Measurements from ENCODE around the gene SON.

SON gene

GRCh38 chr21:33543505-33544129, 779 bp downstream of the SON start:
- peak; percentile 48 for DNase-seq (ENCODE audit: low read depth)

DNA sequence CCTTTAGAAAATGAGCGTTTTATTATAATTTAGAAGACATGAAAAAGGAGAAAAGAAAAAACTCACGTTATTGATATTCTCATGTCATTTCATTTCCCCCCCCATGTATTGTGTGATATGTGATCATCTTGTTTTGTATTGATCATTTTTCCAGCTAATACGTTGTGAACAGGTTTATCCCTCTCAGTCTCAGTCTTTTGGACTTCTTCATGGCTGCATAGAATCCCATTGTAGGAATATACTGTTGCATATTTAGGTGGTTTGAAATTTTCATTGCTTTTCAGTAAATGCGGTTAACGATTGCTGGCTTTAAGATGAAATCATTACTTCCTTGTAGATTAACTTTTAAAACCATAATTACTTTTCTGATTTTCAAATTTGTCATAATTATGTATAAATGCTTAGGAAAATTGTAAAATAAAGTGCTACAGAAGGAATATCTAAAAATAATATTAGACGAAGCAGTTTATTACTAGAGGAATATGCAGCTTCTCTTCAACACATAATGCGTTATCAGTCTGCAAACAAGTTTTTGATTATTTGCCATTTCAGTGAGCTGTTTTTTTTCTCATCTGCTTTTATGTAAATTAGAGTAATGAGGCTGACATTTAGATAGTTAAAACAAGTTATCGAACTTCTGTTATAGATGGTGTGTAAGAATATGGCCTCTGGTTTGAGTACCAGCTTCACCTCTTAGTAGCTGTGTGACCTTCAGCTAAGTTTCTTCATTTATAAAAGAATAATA, 1.8 kb downstream of the SON start:
- DNase-seq (ENCODE audit: low read depth): no peak

GRCh38 chr21:33546086-33546485, 3.2 kb downstream of the SON start:
- no peak for DNase-seq (ENCODE audit: low read depth)

DNA sequence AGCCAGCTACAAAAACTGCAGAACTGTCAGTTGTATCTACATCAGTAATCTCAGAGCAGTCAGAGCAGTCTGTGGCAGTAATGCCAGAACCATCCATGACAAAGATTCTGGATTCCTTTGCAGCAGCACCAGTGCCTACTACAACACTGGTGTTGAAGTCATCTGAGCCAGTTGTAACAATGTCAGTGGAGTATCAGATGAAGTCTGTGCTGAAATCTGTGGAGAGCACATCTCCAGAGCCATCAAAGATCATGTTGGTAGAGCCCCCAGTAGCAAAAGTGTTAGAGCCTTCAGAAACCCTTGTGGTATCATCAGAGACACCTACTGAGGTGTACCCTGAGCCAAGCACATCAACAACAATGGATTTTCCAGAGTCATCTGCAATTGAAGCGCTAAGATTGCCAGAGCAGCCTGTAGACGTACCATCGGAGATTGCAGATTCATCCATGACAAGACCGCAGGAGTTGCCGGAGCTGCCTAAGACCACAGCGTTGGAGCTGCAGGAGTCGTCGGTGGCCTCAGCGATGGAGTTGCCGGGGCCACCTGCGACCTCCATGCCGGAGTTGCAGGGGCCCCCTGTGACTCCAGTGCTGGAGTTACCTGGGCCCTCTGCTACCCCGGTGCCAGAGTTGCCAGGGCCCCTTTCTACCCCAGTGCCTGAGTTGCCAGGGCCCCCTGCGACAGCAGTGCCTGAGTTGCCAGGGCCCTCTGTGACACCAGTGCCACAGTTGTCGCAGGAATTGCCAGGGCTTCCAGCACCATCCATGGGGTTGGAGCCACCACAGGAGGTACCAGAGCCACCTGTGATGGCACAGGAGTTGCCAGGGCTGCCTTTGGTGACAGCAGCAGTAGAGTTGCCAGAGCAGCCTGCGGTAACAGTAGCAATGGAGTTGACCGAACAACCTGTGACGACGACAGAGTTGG, 7.3 kb downstream of the SON start:
- DNase-seq (ENCODE audit: low read depth): no peak

DNA sequence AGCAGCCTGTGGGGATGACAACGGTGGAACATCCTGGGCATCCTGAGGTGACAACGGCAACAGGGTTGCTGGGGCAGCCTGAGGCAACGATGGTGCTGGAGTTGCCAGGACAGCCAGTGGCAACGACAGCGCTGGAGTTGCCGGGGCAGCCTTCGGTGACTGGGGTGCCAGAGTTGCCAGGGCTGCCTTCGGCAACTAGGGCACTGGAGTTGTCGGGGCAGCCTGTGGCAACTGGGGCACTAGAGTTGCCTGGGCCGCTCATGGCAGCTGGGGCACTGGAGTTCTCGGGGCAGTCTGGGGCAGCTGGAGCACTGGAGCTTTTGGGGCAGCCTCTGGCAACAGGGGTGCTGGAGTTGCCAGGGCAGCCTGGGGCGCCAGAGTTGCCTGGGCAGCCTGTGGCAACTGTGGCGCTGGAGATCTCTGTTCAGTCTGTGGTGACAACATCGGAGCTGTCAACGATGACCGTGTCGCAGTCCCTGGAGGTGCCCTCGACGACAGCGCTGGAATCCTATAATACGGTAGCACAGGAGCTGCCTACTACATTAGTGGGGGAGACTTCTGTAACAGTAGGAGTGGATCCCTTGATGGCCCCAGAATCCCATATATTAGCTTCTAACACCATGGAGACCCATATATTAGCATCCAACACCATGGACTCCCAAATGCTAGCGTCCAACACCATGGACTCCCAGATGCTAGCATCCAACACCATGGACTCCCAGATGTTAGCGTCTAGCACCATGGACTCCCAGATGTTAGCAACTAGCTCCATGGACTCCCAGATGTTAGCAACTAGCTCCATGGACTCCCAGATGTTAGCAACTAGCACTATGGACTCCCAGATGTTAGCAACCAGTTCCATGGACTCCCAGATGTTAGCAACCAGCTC, 8.2 kb downstream of the SON start:
- no peak for DNase-seq (ENCODE audit: low read depth)

DNA sequence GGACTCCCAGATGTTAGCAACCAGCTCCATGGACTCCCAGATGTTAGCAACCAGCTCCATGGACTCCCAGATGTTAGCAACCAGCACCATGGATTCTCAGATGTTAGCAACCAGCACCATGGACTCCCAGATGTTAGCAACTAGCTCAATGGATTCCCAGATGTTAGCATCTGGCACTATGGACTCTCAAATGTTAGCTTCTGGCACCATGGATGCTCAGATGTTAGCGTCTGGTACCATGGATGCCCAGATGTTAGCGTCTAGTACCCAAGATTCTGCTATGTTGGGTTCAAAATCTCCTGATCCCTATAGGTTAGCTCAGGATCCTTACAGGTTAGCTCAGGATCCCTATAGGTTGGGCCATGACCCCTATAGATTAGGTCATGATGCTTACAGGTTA, 8.8 kb downstream of the SON start:
- no peak for DNase-seq (ENCODE audit: low read depth)

GRCh38 chr21:33552093-33552998, 9.5 kb downstream of the SON start:
- no peak for DNase-seq (ENCODE audit: low read depth)

DNA sequence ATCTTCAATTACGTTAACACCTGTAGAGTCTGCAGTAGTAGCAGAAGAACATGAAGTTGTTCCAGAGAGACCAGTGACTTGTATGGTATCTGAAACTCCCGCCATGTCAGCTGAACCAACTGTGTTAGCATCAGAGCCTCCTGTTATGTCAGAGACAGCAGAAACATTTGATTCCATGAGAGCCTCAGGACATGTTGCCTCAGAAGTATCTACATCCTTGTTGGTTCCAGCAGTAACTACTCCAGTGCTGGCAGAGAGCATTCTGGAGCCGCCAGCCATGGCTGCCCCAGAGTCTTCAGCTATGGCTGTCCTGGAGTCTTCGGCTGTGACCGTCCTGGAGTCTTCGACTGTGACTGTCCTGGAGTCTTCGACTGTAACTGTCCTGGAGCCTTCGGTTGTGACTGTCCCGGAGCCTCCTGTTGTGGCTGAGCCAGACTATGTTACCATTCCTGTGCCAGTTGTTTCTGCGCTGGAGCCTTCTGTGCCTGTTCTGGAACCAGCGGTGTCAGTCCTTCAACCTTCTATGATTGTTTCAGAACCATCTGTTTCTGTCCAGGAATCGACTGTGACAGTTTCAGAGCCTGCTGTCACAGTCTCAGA, 10.3 kb downstream of the SON start:
- DNase-seq (ENCODE audit: low read depth): no peak

- DNase-seq (ENCODE audit: low read depth): no peak
Measured at GRCh38 chr21:33554236-33554981, 11.6 kb downstream of the SON start.

DNA sequence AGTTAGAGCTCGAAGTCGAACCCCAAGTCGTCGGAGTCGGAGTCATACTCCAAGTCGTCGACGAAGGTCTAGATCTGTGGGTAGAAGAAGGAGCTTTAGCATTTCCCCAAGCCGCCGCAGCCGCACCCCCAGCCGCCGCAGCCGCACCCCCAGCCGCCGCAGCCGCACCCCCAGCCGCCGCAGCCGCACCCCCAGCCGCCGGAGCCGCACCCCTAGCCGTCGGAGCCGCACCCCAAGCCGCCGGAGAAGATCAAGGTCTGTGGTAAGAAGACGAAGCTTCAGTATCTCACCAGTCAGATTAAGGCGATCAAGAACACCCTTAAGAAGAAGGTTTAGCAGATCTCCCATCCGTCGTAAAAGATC, 12.1 kb downstream of the SON start:
- no peak for DNase-seq (ENCODE audit: low read depth)

GRCh38 chr21:33557447-33557846, 14.6 kb downstream of the SON start:
- DNase-seq (ENCODE audit: low read depth): no peak

DNA sequence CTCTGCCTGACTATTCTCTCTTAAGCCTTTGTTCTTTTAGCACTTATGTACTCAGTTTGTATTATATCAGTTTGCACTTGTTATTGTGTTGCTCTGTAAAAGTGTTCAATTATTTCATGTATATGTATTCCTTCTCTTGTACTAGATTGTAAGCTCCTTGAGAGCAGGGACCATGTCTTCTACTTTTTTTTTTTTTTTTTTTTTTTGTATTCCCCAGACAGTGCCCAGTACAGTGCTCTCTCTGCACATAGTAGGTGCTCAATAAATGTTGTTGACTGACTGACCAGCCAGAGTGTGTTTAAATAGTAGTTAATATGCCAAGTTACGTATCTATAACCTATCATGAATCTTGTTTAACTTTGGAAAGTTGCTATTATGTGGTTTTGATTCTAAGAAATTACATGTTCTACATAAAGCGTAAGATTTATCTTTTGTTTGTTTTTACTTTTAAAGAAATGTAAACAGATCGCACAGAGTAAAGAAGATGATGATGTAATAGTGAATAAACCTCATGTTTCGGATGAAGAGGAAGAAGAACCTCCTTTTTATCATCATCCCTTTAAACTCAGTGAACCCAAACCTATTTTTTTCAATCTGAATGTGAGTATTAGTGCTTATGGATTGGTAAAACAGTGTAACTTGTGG, 16.1 kb downstream of the SON start:
- no peak for DNase-seq (ENCODE audit: low read depth)

DNA sequence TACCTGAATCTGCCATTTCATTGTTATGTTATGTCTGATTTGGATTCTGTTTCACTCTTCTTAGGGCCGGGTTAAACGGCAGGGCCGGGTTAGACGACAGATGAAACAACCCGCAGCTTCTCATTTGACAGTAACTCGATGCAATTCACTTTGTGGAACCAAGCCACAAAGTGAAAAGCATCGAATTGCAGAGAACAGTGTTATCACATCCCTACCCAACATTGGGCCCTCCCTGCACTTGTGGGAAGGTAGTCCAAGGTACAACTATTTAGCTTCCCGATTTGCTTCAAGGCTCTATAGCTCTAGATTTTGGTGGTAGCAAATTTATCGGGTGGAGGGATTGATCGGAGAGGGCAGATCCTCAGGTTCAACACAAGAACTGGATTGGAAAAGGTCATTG, 17.0 kb downstream of the SON start:
- DNase-seq (ENCODE audit: low read depth): no peak

DNA sequence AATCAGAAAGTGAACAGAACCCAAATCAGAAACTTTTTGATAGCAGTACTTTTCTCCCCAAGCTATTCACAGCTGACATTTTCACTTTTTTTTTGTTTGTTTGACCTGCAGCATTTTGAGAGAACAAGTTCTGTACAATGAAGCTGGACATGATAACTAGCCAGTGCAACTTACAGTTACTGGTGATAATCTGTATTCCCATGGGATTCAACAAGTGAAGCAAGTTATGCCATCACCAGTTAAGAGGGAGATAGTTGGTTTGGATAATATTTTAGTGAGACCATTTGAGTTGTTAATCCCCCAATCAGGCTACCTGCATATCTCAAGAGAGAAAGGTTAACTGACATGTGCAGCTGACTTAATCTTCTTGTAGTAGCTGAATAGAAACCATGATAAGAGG, 18.1 kb downstream of the SON start:
- DNase-seq (ENCODE audit: low read depth): no peak

- no peak for DNase-seq (ENCODE audit: low read depth)
Measured at GRCh38 chr21:33561373-33561772, 18.5 kb downstream of the SON start.

- no peak for DNase-seq (ENCODE audit: low read depth)
Measured at GRCh38 chr21:33562389-33562788, 19.6 kb downstream of the SON start.

DNA sequence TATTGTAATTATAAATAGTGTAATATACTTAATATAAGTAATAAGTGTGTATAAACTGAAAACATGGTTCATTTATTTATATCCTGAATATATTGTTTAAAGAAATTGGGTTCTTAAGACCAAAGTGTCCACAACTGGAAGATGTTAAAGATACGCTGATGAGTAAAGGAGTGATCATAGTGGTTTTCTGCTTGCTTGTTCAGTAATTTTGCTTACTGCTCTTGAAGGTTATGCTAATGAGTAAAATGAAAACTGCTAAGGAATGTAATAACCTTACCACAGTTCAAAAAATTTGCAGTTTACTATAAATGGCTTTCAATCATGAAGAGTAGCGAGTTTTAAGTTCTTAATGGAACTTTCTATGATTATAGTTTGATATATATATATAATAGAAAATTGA, 23.7 kb downstream of the SON start:
- no peak for DNase-seq (ENCODE audit: low read depth)

DNA sequence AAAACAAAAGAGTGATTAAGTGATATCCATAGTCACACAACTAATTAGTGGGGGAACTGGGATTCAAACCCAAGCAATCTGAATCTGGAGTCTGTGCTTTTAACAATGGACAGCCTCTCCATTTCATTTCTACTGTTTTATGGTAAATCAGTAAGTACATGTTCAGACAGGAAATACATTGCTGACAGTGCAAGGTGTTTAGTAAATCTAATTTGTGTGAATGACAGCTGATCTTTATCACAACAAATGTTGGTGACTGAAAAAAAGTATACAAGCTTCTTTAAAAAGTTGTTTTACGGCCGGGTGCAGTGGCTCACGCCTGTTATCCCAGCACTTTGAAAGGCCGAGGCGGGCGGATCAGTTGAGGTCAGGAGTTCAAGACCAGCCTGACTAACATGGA, 25.1 kb downstream of the SON start:
- no peak for DNase-seq (ENCODE audit: low read depth)

DNA sequence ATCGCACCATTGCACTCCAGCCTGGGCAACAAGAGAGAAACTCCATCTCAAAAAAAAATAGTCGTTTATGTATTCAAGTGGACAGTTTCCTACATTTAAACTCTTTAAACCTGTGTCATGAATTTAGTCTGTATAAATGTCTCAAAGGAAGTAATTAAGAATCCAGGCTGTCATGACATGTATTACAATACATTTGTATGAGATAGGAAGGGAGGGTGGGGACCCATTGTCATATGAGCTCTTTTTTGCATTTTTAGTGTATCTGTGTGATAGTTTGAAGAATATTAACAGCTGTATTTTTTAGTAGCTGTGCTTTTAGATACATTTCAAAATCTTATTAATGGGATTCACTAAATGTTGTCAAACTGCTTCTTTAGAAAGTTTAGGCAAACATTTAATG, 25.6 kb downstream of the SON start:
- DNase-seq (ENCODE audit: low read depth): no peak

All from T follicular helper cell (primary cell).